Uterus (tissue), 2 donors: ENCODE results near the gene NOP16.

Experiments used
- POLR2A ChIP-seq, 2 donors: fragments of 450-650 bp; IDR thresholded peaks; one replicate each; pipeline ENCODE4 v1.6.1; 2016; ENCODE audit warnings: antibody characterized with exemption in 2 of 2, mild to moderate bottlenecking in 1 of 2, moderate library complexity in 1 of 2
- TF ChIP-seq, protein P1 (sequence below), 4 experiments: fragments of 200-600 bp in 2 of 4; fragments of 450-650 bp in 2 of 4; sonication (generic) in 2 of 4; IDR thresholded peaks; one replicate each; pipeline ENCODE4 v1.5.1; 2016 to 2019; ENCODE audit warnings: antibody characterized with exemption in 4 of 4, mild to moderate bottlenecking in 2 of 4, moderate library complexity in 1 of 4

DNA sequence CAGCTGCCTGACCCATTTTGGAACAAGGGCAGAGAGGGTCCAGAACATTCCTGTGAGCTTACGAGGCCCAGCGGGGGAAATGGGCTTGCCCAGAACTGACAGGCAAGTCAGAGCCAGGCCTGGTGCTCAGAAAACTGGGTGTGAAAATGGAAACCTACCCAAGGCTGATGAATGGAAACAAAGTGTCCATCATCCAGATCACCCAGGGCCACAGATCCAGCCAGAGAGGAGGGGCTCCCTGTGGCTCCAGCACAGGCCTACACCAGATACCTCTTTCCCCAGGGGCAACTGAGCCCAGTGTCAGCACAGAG lies 24.8 kb upstream of the NOP16 start:
- TF ChIP-seq, protein P1, sequence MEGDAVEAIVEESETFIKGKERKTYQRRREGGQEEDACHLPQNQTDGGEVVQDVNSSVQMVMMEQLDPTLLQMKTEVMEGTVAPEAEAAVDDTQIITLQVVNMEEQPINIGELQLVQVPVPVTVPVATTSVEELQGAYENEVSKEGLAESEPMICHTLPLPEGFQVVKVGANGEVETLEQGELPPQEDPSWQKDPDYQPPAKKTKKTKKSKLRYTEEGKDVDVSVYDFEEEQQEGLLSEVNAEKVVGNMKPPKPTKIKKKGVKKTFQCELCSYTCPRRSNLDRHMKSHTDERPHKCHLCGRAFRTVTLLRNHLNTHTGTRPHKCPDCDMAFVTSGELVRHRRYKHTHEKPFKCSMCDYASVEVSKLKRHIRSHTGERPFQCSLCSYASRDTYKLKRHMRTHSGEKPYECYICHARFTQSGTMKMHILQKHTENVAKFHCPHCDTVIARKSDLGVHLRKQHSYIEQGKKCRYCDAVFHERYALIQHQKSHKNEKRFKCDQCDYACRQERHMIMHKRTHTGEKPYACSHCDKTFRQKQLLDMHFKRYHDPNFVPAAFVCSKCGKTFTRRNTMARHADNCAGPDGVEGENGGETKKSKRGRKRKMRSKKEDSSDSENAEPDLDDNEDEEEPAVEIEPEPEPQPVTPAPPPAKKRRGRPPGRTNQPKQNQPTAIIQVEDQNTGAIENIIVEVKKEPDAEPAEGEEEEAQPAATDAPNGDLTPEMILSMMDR (IDR thresholded peaks at IDR 0.05), result no peak
- no peak for TF ChIP-seq POLR2A (IDR thresholded peaks at IDR 0.05)
